ENCODE results near the gene SLC38A3. TPM values are rescaled to one million over a fixed set of nuclear protein-coding genes. Genes with fewer than 3 reads are reported as not detected.

SLC38A3 gene
- polyA plus RNA-seq, 1 experiment = 0.06 TPM

DNA sequence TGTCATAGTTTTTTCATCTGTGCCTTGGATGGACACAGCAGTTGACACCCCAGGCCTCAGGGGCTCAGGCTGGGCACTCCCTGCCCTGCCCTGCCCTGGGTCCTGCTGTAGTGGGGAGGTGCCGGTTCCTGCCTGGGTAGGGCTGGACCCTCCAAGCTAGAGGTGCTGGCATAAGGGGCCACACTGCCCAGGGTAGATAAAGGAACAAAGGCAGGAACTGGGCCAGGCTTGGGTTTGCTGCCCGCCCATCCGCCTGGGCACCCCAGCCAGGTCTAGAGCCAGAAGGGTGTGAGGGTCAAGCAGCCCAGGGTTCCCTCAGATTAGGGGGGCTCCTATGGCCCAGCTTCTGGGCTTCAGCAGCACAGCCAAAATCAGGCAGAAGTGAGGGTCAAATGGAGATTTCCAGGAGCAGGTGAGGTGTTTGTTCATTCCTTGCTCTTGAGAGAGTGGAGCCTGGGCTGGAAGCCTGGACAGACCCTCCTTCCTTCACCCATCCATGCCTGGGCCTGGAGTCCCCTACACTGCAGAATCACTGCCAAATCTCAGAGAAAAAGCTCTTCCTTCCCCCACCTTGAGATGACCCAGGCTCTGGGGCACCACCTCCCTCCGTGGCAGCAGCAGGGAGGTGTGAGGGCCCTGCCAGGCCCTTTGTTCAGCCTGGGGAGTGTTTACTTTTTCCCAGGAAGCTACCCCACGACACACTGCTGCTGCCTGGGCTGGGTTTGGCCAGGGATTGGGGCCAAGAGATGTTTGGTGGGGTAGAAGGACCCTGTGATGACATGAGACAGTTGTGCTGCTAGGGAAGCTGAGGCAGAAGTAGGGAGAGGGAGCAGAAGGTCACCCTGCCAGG, 42.8 kb upstream of the SLC38A3 start:
- H3K4me3 ChIP-seq (ENCODE audit: low read depth, low read length) = no peak overlapping the region
- POLR2A ChIA-PET = no interaction called here
- CTCF ChIA-PET = interaction anchor here (0.5 to 3.2 kb wide), 4 partner anchors 29 to 758 kb away, joined by 3 to 13 read pairs (median 4); partner anchors contain the start of gene GNAT1
- no peaks in the 10 kb centered on the region for H3K9me3 ChIP-seq (ENCODE audit: control insufficient read depth, insufficient read depth, low read length)
- H3K27me3 ChIP-seq (ENCODE audit: control insufficient read depth, insufficient read depth, low read length) = no peaks in the 10 kb centered on the region
- TF ChIP-seq, protein P1, sequence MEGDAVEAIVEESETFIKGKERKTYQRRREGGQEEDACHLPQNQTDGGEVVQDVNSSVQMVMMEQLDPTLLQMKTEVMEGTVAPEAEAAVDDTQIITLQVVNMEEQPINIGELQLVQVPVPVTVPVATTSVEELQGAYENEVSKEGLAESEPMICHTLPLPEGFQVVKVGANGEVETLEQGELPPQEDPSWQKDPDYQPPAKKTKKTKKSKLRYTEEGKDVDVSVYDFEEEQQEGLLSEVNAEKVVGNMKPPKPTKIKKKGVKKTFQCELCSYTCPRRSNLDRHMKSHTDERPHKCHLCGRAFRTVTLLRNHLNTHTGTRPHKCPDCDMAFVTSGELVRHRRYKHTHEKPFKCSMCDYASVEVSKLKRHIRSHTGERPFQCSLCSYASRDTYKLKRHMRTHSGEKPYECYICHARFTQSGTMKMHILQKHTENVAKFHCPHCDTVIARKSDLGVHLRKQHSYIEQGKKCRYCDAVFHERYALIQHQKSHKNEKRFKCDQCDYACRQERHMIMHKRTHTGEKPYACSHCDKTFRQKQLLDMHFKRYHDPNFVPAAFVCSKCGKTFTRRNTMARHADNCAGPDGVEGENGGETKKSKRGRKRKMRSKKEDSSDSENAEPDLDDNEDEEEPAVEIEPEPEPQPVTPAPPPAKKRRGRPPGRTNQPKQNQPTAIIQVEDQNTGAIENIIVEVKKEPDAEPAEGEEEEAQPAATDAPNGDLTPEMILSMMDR (IDR thresholded peaks at IDR 0.05; ENCODE audit: low read depth, low read length) = no peak
- H3K27ac ChIP-seq (ENCODE audit: low read depth, low read length) = peak overlapping the region; percentile 11
- DNase-seq (ENCODE audit: low read depth, low spot score) = no peak

DNA sequence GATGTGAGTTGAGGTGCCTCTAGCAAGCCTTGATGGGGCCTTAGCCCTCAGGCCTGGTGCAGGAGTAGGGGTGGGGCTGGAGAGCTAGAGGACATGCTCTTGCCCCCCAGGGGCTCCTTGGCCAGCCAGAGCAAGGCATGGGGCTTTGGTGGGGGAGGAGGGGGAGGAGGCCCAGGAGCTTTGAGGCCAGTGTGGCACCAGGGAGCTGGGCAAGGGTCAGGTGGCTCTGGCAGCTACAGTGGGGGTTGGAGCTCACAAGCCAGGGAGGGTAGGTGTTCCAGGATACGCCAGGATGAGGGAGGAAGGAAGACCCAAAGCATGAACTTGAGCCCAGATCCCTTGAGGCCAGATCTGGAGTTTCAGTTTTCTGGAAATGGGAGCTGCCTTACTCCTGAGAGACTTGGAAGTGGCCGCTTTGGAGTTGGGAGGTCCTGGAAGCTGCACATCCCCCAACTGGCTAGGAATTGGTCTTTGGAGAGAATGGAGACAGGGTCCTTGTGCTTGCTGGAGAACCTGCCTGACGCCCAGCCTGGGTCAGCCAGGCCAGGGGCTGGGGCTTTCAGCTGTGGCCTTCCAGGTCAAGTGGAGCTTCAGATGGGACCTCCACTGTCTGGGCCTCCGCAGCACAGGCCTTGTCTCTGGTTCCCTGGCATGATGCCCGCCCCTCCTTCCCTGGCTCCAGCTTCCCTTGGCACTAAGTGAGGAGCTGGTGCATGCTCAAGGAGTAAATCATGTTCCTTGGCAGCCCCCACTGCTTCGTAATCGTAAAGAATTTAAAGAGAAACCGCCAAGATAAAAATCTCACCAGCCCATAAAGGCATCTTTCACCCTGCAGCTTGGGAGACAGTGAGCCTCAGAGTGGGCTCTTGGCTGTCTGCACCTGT, 41.3 kb upstream of the SLC38A3 start:
- ChIA-PET CTCF (interaction anchor here (1.0 to 3.2 kb wide), 5 partner anchors 26 to 83 kb away, joined by 3 to 13 read pairs (median 4); partner anchors contain the start of gene GNAT1), POLR2A (interaction anchor here (0.6 to 0.7 kb wide), 2 partner anchors 37 to 38 kb away, joined by 3 to 5 read pairs; no protein-coding TSS in a partner anchor)
- Histone ChIP-seq H3K4me3 (ENCODE audit: low read depth, low read length) (no peak overlapping the region), H3K9me3 (ENCODE audit: control insufficient read depth, insufficient read depth, low read length) (no peaks in the 10 kb centered on the region), H3K27ac (ENCODE audit: low read depth, low read length) (peak overlapping the region; percentile 55), H3K27me3 (ENCODE audit: control insufficient read depth, insufficient read depth, low read length) (no peaks in the 10 kb centered on the region)
- TF ChIP-seq, protein P1 (IDR thresholded peaks at IDR 0.05; ENCODE audit: low read depth, low read length) = no peak
- peak; percentile 76 for DNase-seq (ENCODE audit: low read depth, low spot score)

DNA sequence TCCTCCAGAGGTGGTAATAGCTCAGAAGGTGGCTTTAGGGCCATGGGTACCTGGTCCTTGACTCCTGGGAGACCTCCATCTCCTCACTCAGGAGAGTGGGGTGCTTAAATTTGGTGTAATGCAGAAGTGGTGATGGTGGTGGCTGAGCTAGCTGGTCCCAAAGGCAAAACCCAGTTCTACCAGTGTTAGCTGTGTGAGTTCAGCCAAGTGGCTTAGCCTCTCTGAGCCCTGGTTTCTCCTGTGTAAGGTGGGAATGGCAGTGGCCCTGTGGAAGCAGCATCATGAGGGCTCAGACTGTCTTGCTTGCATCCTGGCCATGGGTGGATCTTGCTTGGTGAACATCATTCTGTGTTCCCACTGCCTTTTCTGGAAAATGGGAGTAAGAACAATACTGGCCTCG, 40.6 kb upstream of the SLC38A3 start:
- no peak overlapping the region for H3K4me3 ChIP-seq (ENCODE audit: low read depth, low read length)
- no peak overlapping the region for H3K27ac ChIP-seq (ENCODE audit: low read depth, low read length)
- POLR2A ChIA-PET = interaction anchor here (0.6 kb wide), 1 partner anchor 38 kb away, joined by 5 read pairs; no protein-coding TSS in a partner anchor
- H3K9me3 ChIP-seq (ENCODE audit: control insufficient read depth, insufficient read depth, low read length) = no peaks in the 10 kb centered on the region
- CTCF ChIA-PET = interaction anchor here (0.9 to 3.2 kb wide), 6 partner anchors 25 to 100 kb away, joined by 3 to 13 read pairs (median 4); partner anchors contain the start of gene GNAT1
- TF ChIP-seq, protein P1 (IDR thresholded peaks at IDR 0.05; ENCODE audit: low read depth, low read length) = no peak
- DNase-seq (ENCODE audit: low read depth, low spot score) = no peak
- no peaks in the 10 kb centered on the region for H3K27me3 ChIP-seq (ENCODE audit: control insufficient read depth, insufficient read depth, low read length)

DNA sequence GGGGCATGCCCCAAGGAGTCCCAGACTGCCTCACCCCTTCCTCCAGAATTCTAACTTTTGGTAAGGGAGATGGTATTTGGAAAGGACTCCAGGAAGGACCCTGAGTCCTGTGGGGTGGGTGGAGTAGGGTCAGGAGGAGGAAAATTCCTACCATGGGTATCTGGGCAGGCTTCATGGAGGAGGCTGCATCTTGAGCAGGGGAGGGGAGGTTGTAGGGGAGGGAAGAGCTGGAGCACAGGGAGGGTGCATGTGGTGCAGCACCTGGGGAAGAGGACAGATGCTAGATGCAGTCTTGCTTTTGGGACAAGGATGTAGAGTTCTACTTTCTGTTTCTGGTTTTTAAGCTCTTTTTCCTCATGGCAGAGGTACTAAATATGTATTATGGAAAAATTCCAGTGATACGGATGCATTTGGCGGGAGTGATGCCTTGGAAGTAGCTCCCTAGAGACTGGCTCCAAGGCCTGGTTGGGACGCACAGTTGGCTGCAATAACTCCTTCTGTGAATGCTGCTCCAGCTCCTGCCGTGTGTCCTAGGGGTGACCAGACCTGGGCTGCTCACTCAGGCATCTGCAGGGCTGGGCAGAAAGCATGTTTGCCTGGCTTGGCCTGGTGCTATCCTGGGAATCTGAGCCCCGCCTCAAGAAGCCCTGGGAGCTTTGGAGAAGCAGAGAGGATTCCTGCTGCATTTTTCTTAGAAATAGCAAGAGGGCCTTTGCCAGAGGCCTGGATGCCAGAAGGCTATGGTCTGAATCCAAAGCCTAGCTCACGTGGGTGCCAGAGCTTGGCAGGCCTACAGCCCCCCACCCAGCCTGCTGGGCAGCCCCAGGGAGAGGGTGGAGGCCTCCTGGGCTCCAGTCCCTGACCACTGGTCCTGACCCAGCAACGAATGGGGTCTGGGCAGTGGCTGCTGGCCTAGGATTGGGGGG, 39.8 kb upstream of the SLC38A3 start:
- TF ChIP-seq, protein P1 (IDR thresholded peaks at IDR 0.05; ENCODE audit: low read depth, low read length) = no peak
- Histone ChIP-seq H3K27ac (ENCODE audit: low read depth, low read length) (peak overlapping the region; percentile 82), H3K27me3 (ENCODE audit: control insufficient read depth, insufficient read depth, low read length) (no peaks in the 10 kb centered on the region), H3K9me3 (ENCODE audit: control insufficient read depth, insufficient read depth, low read length) (no peaks in the 10 kb centered on the region), H3K4me3 (ENCODE audit: low read depth, low read length) (no peak overlapping the region)
- ChIA-PET POLR2A (interaction anchor here (1.0 to 1.4 kb wide), 2 partner anchors 9 to 14 kb away, joined by 5 to 8 read pairs; no protein-coding TSS in a partner anchor), CTCF (interaction anchor here (0.8 to 1.7 kb wide), 7 partner anchors 24 to 100 kb away, joined by 3 to 5 read pairs (median 3); no protein-coding TSS in a partner anchor)
- no peak for DNase-seq (ENCODE audit: low read depth, low spot score)
